HepG2 (cell line): Measurements from ENCODE around the gene ZKSCAN1. TPM values are rescaled to one million over a fixed set of nuclear protein-coding genes. Genes with fewer than 3 reads are reported as not detected.

ENCODE experiments used
- CEBPB ChIP-seq: IDR thresholded peaks from 2 replicates; pipeline ENCODE4 v1.6.1; 2011; ENCODE audit warnings: low read depth, low read length, improper control_type of control experiment, borderline replicate concordance
- FOXA3 ChIP-seq: IDR thresholded peaks from 2 replicates; pipeline ENCODE4 v1.6.1; 2016; ENCODE audit warnings: missing genetic modification reagents, missing compliant biosample characterization
- GFI1 ChIP-seq: sonication (generic); formaldehyde crosslinking; IDR thresholded peaks from 2 replicates; pipeline ENCODE4 v1.5.0; 2020; ENCODE audit warnings: missing genetic modification reagents, mild to moderate bottlenecking, borderline replicate concordance
- KLF16 ChIP-seq, 2 experiments: sonication (generic) in 1 of 2; formaldehyde crosslinking in 1 of 2; IDR thresholded peaks; 2 replicates each; pipeline versions ENCODE4 v1.6.1 to v1.8.0; 2016 to 2023; ENCODE audit warnings: missing genetic modification reagents in 2 of 2, missing compliant biosample characterization in 1 of 2
- MIER3 ChIP-seq: IDR thresholded peaks from 2 replicates; pipeline ENCODE4 v1.6.1; 2016; ENCODE audit warnings: missing compliant biosample characterization, borderline replicate concordance
- MXI1 ChIP-seq: IDR thresholded peaks from 3 replicates; pipeline ENCODE4 v1.6.1; 2012; ENCODE audit warnings: low read depth, low read length, inconsistent platforms, borderline replicate concordance
- RARA ChIP-seq: IDR thresholded peaks from 2 replicates; pipeline ENCODE4 v1.6.1; 2016; ENCODE audit warnings: missing genetic modification reagents, missing compliant biosample characterization
- SP1 ChIP-seq, 2 experiments: fragments of 450-650 bp in 1 of 2; sonication (generic) in 1 of 2; formaldehyde crosslinking in 1 of 2; IDR thresholded peaks; 2 replicates each; pipeline versions ENCODE4 v1.4.0 to v1.6.1; 2016 to 2020; ENCODE audit warnings: missing genetic modification reagents in 1 of 2
- YEATS4 ChIP-seq: sonication (generic); formaldehyde crosslinking; IDR thresholded peaks from 2 replicates; pipeline ENCODE4 v1.4.0; 2020; ENCODE audit warnings: missing genetic modification reagents, borderline replicate concordance
- ZHX2 ChIP-seq, 2 experiments: sonication (generic) in 1 of 2; formaldehyde crosslinking in 1 of 2; IDR thresholded peaks; 2 replicates each; pipeline versions ENCODE4 v1.6.1 to v1.9.0; 2014 to 2022; ENCODE audit warnings: antibody characterized with exemption in 1 of 2, borderline replicate concordance in 1 of 2, inconsistent platforms in 1 of 2, low read depth in 1 of 2, missing genetic modification reagents in 1 of 2
- ZNF414 ChIP-seq: sonication (generic); formaldehyde crosslinking; IDR thresholded peaks from 2 replicates; pipeline ENCODE4 v1.5.0; 2020; ENCODE audit warnings: missing genetic modification reagents
- ZNF704 ChIP-seq: sonication (generic); formaldehyde crosslinking; IDR thresholded peaks from 2 replicates; pipeline ENCODE4 v1.8.1; 2023; ENCODE audit warnings: mild to moderate bottlenecking, inconsistent platforms, moderate library complexity, missing genetic modification reagents, borderline replicate concordance
- ZNF800 ChIP-seq: sonication (generic); formaldehyde crosslinking; IDR thresholded peaks from 2 replicates; pipeline ENCODE4 v1.4.0; 2020; ENCODE audit warnings: missing genetic modification reagents
- polyA plus RNA-seq, 8 experiments: library from polyadenylated mRNA; depleted of rRNA in 3 of 8; stranded (reverse) in 7 of 8; unstranded in 1 of 8; fragments of >200 nt; fragmentation: Illumina TruSeq in 4 of 8; extraction: Trizol in 4 of 8; gene quantifications; 2 replicates each; pipeline versions ENCODE4 v1.2.1 to v1.2.3, GENCODE V29; 2011 to 2016; ENCODE audit warnings: low read depth in 4 of 8, missing spikeins in 1 of 8, mixed read lengths in 1 of 8; ENCODE audit not compliant: insufficient read depth in 1 of 8
- total RNA-seq, 5 experiments: library from RNA; depleted of rRNA; stranded (reverse); fragments of >200 nt; fragmentation: Illumina TruSeq; extraction: Trizol; gene quantifications; 2 replicates each; pipeline ENCODE4 v1.2.3, GENCODE V29; 2016; ENCODE audit warnings: low read depth in 1 of 5

Gene ZKSCAN1
- total and polyA plus RNA-seq, 2 of the 13 experiments (the other 11 are each of a cell fraction or from before 2014, with no cell fraction given) = 46.4 to 60.6 TPM

- 0 out of 2 replicates have a peak, but pooled peaks have one; percentile 23 for TF ChIP-seq ZNF800 (CRISPR knock-in tag)
- 0 out of 2 replicates have a peak, but pooled peaks have one; percentile 11 for TF ChIP-seq MIER3 (CRISPR knock-in tag)
- 0 out of 2 replicates have a peak, but pooled peaks have one; percentile 14 for TF ChIP-seq CEBPB
- TF ChIP-seq KLF16 (CRISPR knock-in tag; IDR thresholded peaks at IDR 0.05) = peak in 1 of 2 experiments; percentile 43; a peak in 1 of 4 replicates
- peak; percentile 44; the same call in 1 of the 2 replicates for TF ChIP-seq YEATS4 (CRISPR knock-in tag)
- TF ChIP-seq GFI1 (CRISPR knock-in tag) = peak; percentile 29; the same call in 1 of the 2 replicates
- TF ChIP-seq ZNF704 (CRISPR knock-in tag) = no peak
- 0 out of 2 replicates have a peak, but pooled peaks have one; percentile 19 for TF ChIP-seq RARA (CRISPR knock-in tag)
- peak; percentile 52 for TF ChIP-seq FOXA3 (CRISPR knock-in tag)
- peak; percentile 30; the same call in 1 of the 2 replicates for TF ChIP-seq ZNF414
- no peak for TF ChIP-seq SP1 (IDR thresholded peaks at IDR 0.05)
- peak; percentile 72 for TF ChIP-seq SP1 (CRISPR knock-in tag; IDR thresholded peaks at IDR 0.05)
- peak; percentile 56; the same call in 1 of the 3 replicates for TF ChIP-seq MXI1
- no peak for TF ChIP-seq ZHX2 (IDR thresholded peaks at IDR 0.05; ENCODE audit: low read depth)
- no peak for TF ChIP-seq ZHX2 (CRISPR knock-in tag; IDR thresholded peaks at IDR 0.05; ENCODE audit: borderline replicate concordance)
These were observed 39.4 kb upstream of the ZKSCAN1 start, which contains the start of gene AZGP1 (continued) for GRCh38 chr7:99975782-99976521.
